GM18858 (cell line): ENCODE data around the gene LIX1L.

ENCODE experiments used
- ATAC-seq: cut with Tn5 transposase; IDR thresholded peaks from one replicate; pipeline ENCODE4 v1.9.1; 2021; ENCODE audit not compliant: unreplicated experiment

The LIX1L gene

GRCh38 chr1:145897969-145898368, 59.8 kb downstream of the LIX1L start:
- ATAC-seq: no peak

GRCh38 chr1:145895471-145895870, 62.3 kb downstream of the LIX1L start:
- ATAC-seq: no peak

GRCh38 chr1:145893306-145894055, 64.3 kb downstream of the LIX1L start:
- no peak for ATAC-seq

GRCh38 chr1:145892486-145893087, 65.2 kb downstream of the LIX1L start:
- no peak for ATAC-seq

- ATAC-seq: no peak
These were observed 66.0 kb downstream of the LIX1L start for GRCh38 chr1:145891587-145892485.

GRCh38 chr1:145891143-145891542, 66.7 kb downstream of the LIX1L start:
- no peak for ATAC-seq

GRCh38 chr1:145889722-145890121, 68.1 kb downstream of the LIX1L start:
- ATAC-seq: no peak

- no peak for ATAC-seq
These were observed 70.2 kb downstream of the LIX1L start for GRCh38 chr1:145887631-145888030.

- no peak for ATAC-seq
These were observed 71.0 kb downstream of the LIX1L start for GRCh38 chr1:145886816-145887215.

- ATAC-seq: no peak
These were observed 71.4 kb downstream of the LIX1L start for GRCh38 chr1:145886390-145886789.

GRCh38 chr1:145885738-145886287, 72.0 kb downstream of the LIX1L start, which contains the start of gene ANKRD35:
Gene ANKRD35 (minus strand): TSS chr1:145885866. CDS start chr1:145885758, 108 bp downstream.
- ATAC-seq: peak; percentile 88

- ATAC-seq: no peak
These were observed 73.1 kb downstream of the LIX1L start for GRCh38 chr1:145884675-145885074.
